Ascending aorta (tissue), 2 donors: ENCODE data around the gene PES1. TPM values are rescaled to one million over a fixed set of nuclear protein-coding genes. Genes with fewer than 3 reads are reported as not detected.
"Not testable (repeated sequence)": the region's sequence is repeated elsewhere in the genome, so short reads cannot be mapped to it uniquely, and the experiment has no call there.

ENCODE experiments used
- DNase-seq, 2 donors: peaks; one replicate each; pipeline ENCODE4 v3.0.0-alpha.2; 2019; ENCODE audit warnings: low spot score in 2 of 2
- H3K27ac ChIP-seq, 2 donors: fragments of 200-600 bp; sonication (generic); one replicate each; pipeline ENCODE4 v1.5.1; 2016 to 2017; ENCODE audit warnings: mild to moderate bottlenecking in 1 of 2
- H3K27me3 ChIP-seq: fragments of 200-600 bp; sonication (generic); one replicate; pipeline ENCODE4 v1.5.1; 2017
- H3K36me3 ChIP-seq, 2 donors: fragments of 200-600 bp; sonication (generic); one replicate each; pipeline ENCODE4 v1.5.1; 2016
- H3K4me1 ChIP-seq, 2 donors: fragments of 200-600 bp; sonication (generic); one replicate each; pipeline ENCODE4 v1.5.1; 2016 to 2017; ENCODE audit warnings: mild to moderate bottlenecking in 1 of 2
- H3K4me3 ChIP-seq, 2 donors: fragments of 200-600 bp; sonication (generic); one replicate each; pipeline ENCODE4 v1.5.1; 2016 to 2017; ENCODE audit warnings: mild to moderate bottlenecking in 1 of 2
- H3K9me3 ChIP-seq, 2 donors: fragments of 200-600 bp; sonication (generic); one replicate each; pipeline ENCODE4 v1.5.1; 2016
- CTCF ChIP-seq, 3 experiments: fragments of 200-600 bp in 2 of 3; fragments of 450-650 bp in 1 of 3; sonication (generic) in 2 of 3; IDR thresholded peaks; one replicate each; pipeline ENCODE4 v1.5.1; 2016 to 2019; ENCODE audit warnings: antibody characterized with exemption in 3 of 3, mild to moderate bottlenecking in 1 of 3, moderate library complexity in 1 of 3
- intact Hi-C: fragments of 100-400 bp; cut with DNase I; formaldehyde crosslinking; loops from one replicate; pipeline ENCODE4 v1.15.1; 2023
- total RNA-seq: library from RNA; depleted of rRNA; stranded (reverse); fragments of >200 nt; gene quantifications from one replicate; pipeline ENCODE4 v1.1.0, GENCODE V29; 2016

PES1 gene
- total RNA-seq, 1 donor from 2014 or later = 24.7 TPM

- DNase-seq = no peak
- Histone ChIP-seq H3K4me1 (no peaks in the 10 kb centered on the region), H3K36me3 (no peaks in the 10 kb centered on the region), H3K9me3 (no peaks in the 10 kb centered on the region), H3K27me3 (no peaks in the 10 kb centered on the region), H3K4me3 (no peak overlapping the region), H3K27ac (no peak overlapping the region)
- intact Hi-C loops = no loop called here
- TF ChIP-seq CTCF (IDR thresholded peaks at IDR 0.05) = no peak
Measured at GRCh38 chr22:30561402-30562189, 30.1 kb downstream of the PES1 start.

GRCh38 chr22:30560643-30561202 is 31.0 kb downstream of the PES1 start:
- H3K4me3 ChIP-seq, H3K27me3 ChIP-seq, H3K4me1 ChIP-seq, DNase-seq, H3K27ac ChIP-seq, intact Hi-C loops, H3K36me3 ChIP-seq, H3K9me3 ChIP-seq: not testable (repeated sequence)

GRCh38 chr22:30559889-30560288 is 31.8 kb downstream of the PES1 start:
- no peak for DNase-seq
- intact Hi-C loops = no loop called here
- no peak overlapping the region for H3K27ac ChIP-seq
- H3K4me3 ChIP-seq = no peak overlapping the region
- H3K36me3 ChIP-seq = peaks cover 0 to 5% of the 10 kb centered on the region in 2 donors
- H3K27me3 ChIP-seq = no peaks in the 10 kb centered on the region
- no peak for TF ChIP-seq CTCF (IDR thresholded peaks at IDR 0.05)
- no peaks in the 10 kb centered on the region for H3K4me1 ChIP-seq
- H3K9me3 ChIP-seq = no peaks in the 10 kb centered on the region

- no peaks in the 10 kb centered on the region for H3K4me1 ChIP-seq
- no peak overlapping the region for H3K27ac ChIP-seq
- intact Hi-C loops = no loop called here
- no peaks in the 10 kb centered on the region for H3K9me3 ChIP-seq
- no peak for TF ChIP-seq CTCF (IDR thresholded peaks at IDR 0.05)
- no peak for DNase-seq
- H3K27me3 ChIP-seq = no peaks in the 10 kb centered on the region
- no peak overlapping the region for H3K4me3 ChIP-seq
- H3K36me3 ChIP-seq = peaks cover 0 to 9% of the 10 kb centered on the region in 2 donors
Measured at GRCh38 chr22:30557243-30557642, 34.5 kb downstream of the PES1 start.

GRCh38 chr22:30556388-30556787 is 35.3 kb downstream of the PES1 start:
- no peak for DNase-seq
- no peak overlapping the region for H3K27ac ChIP-seq

More at GRCh38 chr22:30556388-30556787, 35.3 kb downstream of the PES1 start:
- H3K9me3 ChIP-seq = no peaks in the 10 kb centered on the region
- no peaks in the 10 kb centered on the region for H3K4me1 ChIP-seq
- no peak overlapping the region for H3K4me3 ChIP-seq
- intact Hi-C loops = no loop called here
- no peaks in the 10 kb centered on the region for H3K27me3 ChIP-seq
- H3K36me3 ChIP-seq = peaks cover 0 to 9% of the 10 kb centered on the region in 2 donors
- no peak for TF ChIP-seq CTCF (IDR thresholded peaks at IDR 0.05)
